AG09309 (cell line): ENCODE measurements around the gene SEC63.

Experiments
- DNase-seq: peaks from one replicate; pipeline ENCODE4 v3.0.0-alpha.2; 2010; ENCODE audit warnings: low read depth
- H3K4me3 ChIP-seq: 2 replicates; pipeline ENCODE4 v1.5.1; 2011; ENCODE audit warnings: mild to moderate bottlenecking, low read depth, low read length, moderate library complexity; ENCODE audit not compliant: control insufficient read depth
- TF ChIP-seq, protein P1 (sequence below): IDR thresholded peaks from 2 replicates; pipeline ENCODE4 v1.5.1; 2011; ENCODE audit warnings: mild to moderate bottlenecking, low read depth, low read length, inconsistent platforms; ENCODE audit not compliant: insufficient read depth, control insufficient read depth; ENCODE audit errors: missing control alignments

SEC63 gene

DNA sequence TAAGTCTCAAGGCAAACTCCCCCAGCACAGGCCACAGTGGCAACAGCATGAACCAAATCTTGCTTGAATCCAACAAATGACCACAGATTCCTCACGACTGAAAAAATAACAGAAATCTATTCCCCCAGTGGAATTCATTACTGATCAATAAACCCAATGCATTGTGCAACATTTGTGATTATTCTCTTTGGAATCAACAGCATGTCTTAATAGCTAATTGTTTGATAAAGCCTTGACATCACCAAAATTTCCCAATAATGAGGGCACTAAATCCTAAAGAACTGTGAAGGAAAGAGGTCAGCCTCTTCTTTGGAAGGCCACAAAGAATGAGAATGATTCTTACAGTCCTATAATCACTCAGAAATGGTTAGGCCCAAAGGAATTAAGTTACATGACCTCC is 139.7 kb downstream of the SEC63 start:
- TF ChIP-seq, protein P1, sequence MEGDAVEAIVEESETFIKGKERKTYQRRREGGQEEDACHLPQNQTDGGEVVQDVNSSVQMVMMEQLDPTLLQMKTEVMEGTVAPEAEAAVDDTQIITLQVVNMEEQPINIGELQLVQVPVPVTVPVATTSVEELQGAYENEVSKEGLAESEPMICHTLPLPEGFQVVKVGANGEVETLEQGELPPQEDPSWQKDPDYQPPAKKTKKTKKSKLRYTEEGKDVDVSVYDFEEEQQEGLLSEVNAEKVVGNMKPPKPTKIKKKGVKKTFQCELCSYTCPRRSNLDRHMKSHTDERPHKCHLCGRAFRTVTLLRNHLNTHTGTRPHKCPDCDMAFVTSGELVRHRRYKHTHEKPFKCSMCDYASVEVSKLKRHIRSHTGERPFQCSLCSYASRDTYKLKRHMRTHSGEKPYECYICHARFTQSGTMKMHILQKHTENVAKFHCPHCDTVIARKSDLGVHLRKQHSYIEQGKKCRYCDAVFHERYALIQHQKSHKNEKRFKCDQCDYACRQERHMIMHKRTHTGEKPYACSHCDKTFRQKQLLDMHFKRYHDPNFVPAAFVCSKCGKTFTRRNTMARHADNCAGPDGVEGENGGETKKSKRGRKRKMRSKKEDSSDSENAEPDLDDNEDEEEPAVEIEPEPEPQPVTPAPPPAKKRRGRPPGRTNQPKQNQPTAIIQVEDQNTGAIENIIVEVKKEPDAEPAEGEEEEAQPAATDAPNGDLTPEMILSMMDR, result no peak
- H3K4me3 ChIP-seq, result no peak overlapping the region
- DNase-seq, result no peak

DNA sequence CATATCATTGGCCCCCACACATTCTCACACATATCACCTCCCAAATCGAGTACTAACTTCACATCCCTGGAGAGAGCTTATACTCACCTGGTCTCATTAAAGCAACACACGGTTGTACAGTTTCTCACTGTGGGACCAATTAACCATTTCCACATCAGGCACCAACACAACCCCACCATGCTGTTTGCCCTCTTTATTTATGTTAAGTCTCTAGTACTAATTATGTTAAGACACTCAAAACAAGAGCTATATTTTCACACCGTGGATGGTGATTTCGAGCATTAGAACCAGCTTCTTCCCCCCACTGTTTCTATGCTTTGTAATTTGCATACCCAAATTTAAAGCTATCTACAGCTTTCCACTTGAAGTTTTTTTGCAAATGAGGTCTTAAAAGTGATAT is 140.2 kb downstream of the SEC63 start:
- TF ChIP-seq, protein P1, result no peak
- H3K4me3 ChIP-seq, result no peak overlapping the region
- DNase-seq, result no peak
